Erythroblast (primary cell): ENCODE data around the gene PIGR.

Experiments
- GATA1 ChIP-seq: IDR thresholded peaks from 2 replicates; pipeline ENCODE4 v1.6.1; 2011; ENCODE audit warnings: low read depth, mild to moderate bottlenecking, control low read depth, low read length, moderate library complexity
- POLR2A ChIP-seq: IDR thresholded peaks from 2 replicates; pipeline ENCODE4 v1.6.1; 2011; ENCODE audit warnings: mild to moderate bottlenecking, low read length

DNA sequence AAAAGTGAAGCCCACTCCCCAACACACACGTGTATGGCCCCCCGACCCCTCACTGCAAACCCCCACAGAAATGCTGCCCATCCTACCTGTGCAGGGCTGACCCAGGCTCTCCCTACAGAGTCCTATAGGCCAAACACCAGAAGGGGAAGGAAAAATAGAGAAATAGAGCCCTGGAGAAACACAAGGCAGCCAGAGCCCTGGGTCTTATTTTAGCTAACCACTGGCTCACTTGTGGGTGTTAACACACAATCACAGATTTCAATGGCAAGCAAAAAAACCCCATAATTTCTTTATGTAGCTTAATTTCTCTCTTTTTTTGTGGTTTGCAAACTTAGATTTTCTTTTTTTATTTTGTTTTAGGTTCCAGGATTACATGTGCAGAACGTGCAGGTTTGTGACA lies 989 bp upstream of the PIGR start:
- no peak for TF ChIP-seq POLR2A
- no peak for TF ChIP-seq GATA1
